22Rv1 (cell line): ENCODE measurements around the gene DPH3.

Experiments used
- H3K27ac ChIP-seq: fragments of 450-650 bp; 2 replicates; pipeline ENCODE4 v1.5.1; 2017
- CTCF ChIP-seq: fragments of 450-650 bp; IDR thresholded peaks from 2 replicates; pipeline ENCODE4 v1.5.1; 2017; ENCODE audit warnings: mild to moderate bottlenecking
- ZFX ChIP-seq: fragments of 450-650 bp; IDR thresholded peaks from 2 replicates; pipeline ENCODE4 v1.6.1; 2017; ENCODE audit warnings: antibody characterized with exemption, borderline replicate concordance

The DPH3 gene

GRCh38 chr3:16299746-16300145 is 35.0 kb upstream of the DPH3 start:
- no peak for TF ChIP-seq ZFX
- TF ChIP-seq CTCF, result no peak

GRCh38 chr3:16298891-16299290 is 34.1 kb upstream of the DPH3 start:
- no peak for TF ChIP-seq CTCF
- TF ChIP-seq ZFX, result no peak
- H3K27ac ChIP-seq, result no peak overlapping the region

More at GRCh38 chr3:16299746-16300145, 35.0 kb upstream of the DPH3 start:
- no peak overlapping the region for H3K27ac ChIP-seq

- no peak overlapping the region for H3K27ac ChIP-seq
- TF ChIP-seq CTCF (no peak), ZFX (no peak)
Observed at GRCh38 chr3:16297997-16298885, 33.5 kb upstream of the DPH3 start.

- H3K27ac ChIP-seq, result no peak overlapping the region
- TF ChIP-seq CTCF, result no peak
- TF ChIP-seq ZFX, result no peak
Observed at GRCh38 chr3:16295298-16295890, 30.7 kb upstream of the DPH3 start.

- no peak overlapping the region for H3K27ac ChIP-seq
- TF ChIP-seq CTCF (no peak), ZFX (no peak)
Observed at GRCh38 chr3:16294844-16295243, 30.1 kb upstream of the DPH3 start.

GRCh38 chr3:16290827-16291196 is 26.1 kb upstream of the DPH3 start:
- no peak overlapping the region for H3K27ac ChIP-seq
- TF ChIP-seq ZFX (no peak), CTCF (no peak)
